Muscle layer of colon (tissue), 2 donors: ENCODE measurements around the gene CYP4F12.
A peak's percentile ranks its signal among the peaks of the same experiment; 100 is the strongest.

ENCODE experiments used
- H3K27ac ChIP-seq: one replicate; pipeline ENCODE4 v1.7.0; 2013; ENCODE audit warnings: low read depth, mild to moderate bottlenecking, low read length, moderate library complexity
- H3K27me3 ChIP-seq, 2 donors: one replicate each; pipeline ENCODE4 v1.7.0; 2013; ENCODE audit warnings: low read length in 2 of 2, mild to moderate bottlenecking in 2 of 2; ENCODE audit not compliant: insufficient read depth in 2 of 2, control insufficient read depth in 1 of 2
- H3K36me3 ChIP-seq: one replicate; pipeline ENCODE4 v1.7.0; 2013; ENCODE audit warnings: mild to moderate bottlenecking, low read length; ENCODE audit not compliant: insufficient read depth
- H3K4me1 ChIP-seq: one replicate; pipeline ENCODE4 v1.7.0; 2013; ENCODE audit warnings: mild to moderate bottlenecking, low read length; ENCODE audit not compliant: insufficient read depth
- H3K4me3 ChIP-seq, 2 donors: one replicate each; pipeline ENCODE4 v1.7.0; 2013; ENCODE audit warnings: low read length in 2 of 2, low read depth in 1 of 2, mild to moderate bottlenecking in 1 of 2, moderate library complexity in 1 of 2
- H3K9ac ChIP-seq: one replicate; pipeline ENCODE4 v1.7.0; 2013; ENCODE audit warnings: low read length
- H3K9me3 ChIP-seq: one replicate; pipeline ENCODE4 v1.7.0; 2013; ENCODE audit warnings: mild to moderate bottlenecking, low read length
- donor health status: abdominal sarcoma.
- donor health status: Adenocarcinoma of cecum.

CYP4F12 gene

DNA sequence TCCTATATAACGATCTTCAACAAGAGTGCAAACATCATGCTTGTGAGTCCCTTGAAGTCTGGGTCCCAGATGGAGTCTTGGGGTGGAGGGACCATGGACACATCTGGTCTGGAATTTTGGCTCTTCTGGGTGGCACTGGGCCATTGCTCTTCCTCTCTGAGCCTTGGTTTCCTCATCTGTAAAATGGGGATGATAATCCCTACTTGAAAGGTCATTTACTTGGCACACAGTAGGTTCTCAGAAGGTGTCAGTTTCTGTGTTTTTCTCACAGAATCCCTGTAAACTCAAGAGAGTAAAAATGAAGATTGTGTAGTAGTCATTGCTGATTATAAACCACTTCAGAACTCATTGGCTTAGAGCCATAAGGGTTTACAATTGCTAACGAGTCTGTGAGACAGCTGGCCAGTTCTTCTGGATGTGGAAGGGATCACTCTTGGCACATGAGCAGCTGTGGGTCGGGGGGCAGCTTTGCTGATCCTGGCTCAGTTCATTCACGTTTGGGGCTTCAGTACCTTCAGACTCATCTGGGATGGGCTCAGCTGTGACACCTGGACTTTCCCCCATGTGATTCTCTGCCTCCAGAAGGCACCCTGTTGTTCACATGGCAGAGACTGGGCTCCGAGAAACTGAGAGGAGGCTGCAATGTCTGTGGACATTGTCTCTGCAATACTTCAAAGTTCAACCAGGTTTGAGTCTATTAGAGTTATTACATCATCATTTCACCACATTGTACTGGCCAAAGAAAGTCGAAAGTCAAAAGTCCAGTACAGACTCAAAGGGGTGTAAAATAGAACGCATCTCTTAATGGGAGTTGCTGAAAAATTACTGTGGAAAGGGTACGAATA, 7.8 kb downstream of the CYP4F12 start:
- no peaks in the 10 kb centered on the region for H3K27me3 ChIP-seq
- H3K27ac ChIP-seq: no peak overlapping the region
- no peaks in the 10 kb centered on the region for H3K4me1 ChIP-seq
- peaks cover 58% of the 10 kb centered on the region for H3K36me3 ChIP-seq
- H3K9me3 ChIP-seq: no peaks in the 10 kb centered on the region
- no peak overlapping the region for H3K9ac ChIP-seq
- no peak overlapping the region for H3K4me3 ChIP-seq

DNA sequence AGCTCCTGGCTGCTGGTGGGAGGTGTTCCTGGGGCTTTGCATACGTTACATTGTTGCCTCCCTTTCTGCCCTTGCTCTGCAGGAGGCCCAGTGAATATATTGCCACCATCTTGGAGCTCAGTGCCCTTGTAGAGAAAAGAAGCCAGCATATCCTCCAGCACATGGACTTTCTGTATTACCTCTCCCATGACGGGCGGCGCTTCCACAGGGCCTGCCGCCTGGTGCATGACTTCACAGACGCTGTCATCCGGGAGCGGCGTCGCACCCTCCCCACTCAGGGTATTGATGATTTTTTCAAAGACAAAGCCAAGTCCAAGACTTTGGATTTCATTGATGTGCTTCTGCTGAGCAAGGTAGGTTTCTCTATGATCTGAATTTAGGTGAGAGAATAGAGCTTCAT, 10.5 kb downstream of the CYP4F12 start:
- Histone ChIP-seq H3K9me3 (peaks cover 6% of the 10 kb centered on the region), H3K9ac (no peak overlapping the region), H3K4me3 (no peak overlapping the region), H3K36me3 (peaks cover 59% of the 10 kb centered on the region), H3K27me3 (no peaks in the 10 kb centered on the region), H3K27ac (no peak overlapping the region), H3K4me1 (no peaks in the 10 kb centered on the region)

DNA sequence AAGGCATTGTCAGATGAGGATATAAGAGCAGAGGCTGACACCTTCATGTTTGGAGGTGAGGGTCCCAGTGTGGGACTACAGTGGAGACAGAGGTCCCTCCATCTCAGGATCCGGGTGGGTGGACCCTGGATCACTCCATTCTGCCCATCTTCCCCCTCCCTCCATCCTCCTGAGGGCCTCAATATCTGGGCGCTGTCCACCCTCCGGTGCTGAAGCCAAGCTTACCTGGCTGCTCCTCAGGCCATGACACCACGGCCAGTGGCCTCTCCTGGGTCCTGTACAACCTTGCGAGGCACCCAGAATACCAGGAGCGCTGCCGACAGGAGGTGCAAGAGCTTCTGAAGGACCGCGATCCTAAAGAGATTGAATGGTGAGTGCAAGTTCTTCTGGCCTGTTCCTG, 11.9 kb downstream of the CYP4F12 start:
- Histone ChIP-seq H3K36me3 (peaks cover 45% of the 10 kb centered on the region), H3K9ac (no peak overlapping the region), H3K4me3 (no peak overlapping the region), H3K27me3 (no peaks in the 10 kb centered on the region), H3K4me1 (no peaks in the 10 kb centered on the region), H3K9me3 (peaks cover 6% of the 10 kb centered on the region), H3K27ac (no peak overlapping the region)

DNA sequence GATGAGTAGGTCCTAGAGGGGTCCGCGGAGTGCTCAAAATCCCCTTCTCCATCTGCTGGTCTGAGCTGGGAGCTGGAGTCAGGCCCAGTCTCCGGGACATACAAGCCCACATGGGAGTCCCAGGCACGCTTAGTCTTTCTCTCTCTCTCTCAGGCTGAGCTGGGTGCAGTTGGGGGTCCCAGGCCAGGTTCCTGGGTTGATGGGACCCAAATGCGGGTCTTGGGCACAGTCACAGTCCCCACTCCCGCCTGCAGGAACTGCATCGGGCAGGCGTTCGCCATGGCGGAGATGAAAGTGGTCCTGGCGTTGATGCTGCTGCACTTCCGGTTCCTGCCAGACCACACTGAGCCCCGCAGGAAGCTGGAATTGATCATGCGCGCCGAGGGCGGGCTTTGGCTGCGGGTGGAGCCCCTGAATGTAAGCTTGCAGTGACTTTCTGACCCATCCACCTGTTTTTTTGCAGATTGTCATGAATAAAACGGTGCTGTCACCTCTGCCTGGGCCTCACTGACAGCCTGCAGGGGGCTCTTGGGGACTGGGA, 23.8 kb downstream of the CYP4F12 start:
- no peak overlapping the region for H3K4me3 ChIP-seq
- no peak overlapping the region for H3K27ac ChIP-seq
- peaks cover under 1% of the 10 kb centered on the region for H3K4me1 ChIP-seq
- H3K27me3 ChIP-seq: no peaks in the 10 kb centered on the region
- H3K9me3 ChIP-seq: no peaks in the 10 kb centered on the region
- H3K9ac ChIP-seq: no peak overlapping the region
- H3K36me3 ChIP-seq: peaks cover 5% of the 10 kb centered on the region

DNA sequence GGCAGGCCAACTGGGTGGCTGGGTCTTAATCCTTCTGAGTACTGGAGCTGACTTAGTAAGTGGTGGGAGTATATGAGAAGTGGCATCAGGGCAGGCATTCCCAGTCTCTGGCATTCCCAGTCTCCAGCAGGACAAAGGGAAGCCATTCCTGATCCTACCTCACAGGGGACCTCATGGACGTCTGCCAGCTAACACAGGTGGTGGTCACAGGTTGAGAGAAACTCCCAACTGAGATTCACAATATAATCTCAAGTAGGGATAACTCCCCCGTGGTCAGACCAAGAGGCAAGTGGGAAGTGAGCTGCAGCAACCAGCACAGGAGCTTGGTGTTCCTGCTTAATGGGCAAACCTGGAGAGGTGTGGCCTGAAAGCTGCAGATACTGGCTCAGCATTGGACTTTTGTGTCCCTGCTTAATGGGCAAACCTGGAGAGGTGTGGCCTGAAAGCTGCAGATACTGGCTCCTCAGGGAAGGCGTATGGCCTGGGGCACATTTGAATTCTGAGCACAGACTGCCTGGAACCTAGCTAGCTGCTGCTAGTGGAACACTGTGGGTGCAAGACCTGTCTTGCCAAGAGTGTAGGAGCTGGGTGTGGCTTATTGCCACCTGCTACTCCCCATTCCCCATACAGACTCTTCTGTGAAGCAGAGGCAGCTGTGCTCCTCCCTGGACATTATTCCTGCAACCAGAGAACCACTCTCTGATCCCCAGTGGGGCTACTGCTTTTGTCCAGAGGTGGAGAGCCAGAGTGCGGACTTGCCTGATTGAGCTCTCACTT, 29.1 kb downstream of the CYP4F12 start:
- Histone ChIP-seq H3K36me3 (peaks cover 2% of the 10 kb centered on the region), H3K27me3 (no peaks in the 10 kb centered on the region), H3K9me3 (no peaks in the 10 kb centered on the region), H3K27ac (no peak overlapping the region), H3K9ac (no peak overlapping the region), H3K4me1 (peaks cover 17% of the 10 kb centered on the region), H3K4me3 (no peak overlapping the region)

DNA sequence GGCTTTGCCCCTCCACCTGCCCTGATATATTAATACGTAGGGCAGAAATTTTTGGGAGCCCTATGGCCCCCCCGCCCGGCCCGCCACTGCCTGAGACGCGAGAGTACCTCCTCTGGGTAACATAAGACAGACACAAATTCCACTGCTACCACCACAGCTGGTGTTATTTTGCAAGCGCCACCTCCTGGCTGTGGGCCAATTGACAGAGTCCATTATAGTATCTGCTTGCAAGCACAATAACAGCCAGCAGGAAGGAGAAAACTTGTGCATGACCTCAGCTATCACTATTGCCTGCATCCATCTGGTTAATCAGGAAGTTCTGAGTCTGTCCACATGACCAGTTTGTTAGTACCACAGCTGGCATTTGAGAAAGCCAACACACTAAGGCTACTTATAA, 29.6 kb downstream of the CYP4F12 start:
- no peaks in the 10 kb centered on the region for H3K36me3 ChIP-seq
- no peaks in the 10 kb centered on the region for H3K27me3 ChIP-seq
- peak overlapping the region in 1 of 2 donors; percentile 41 for H3K4me3 ChIP-seq
- H3K9me3 ChIP-seq: no peaks in the 10 kb centered on the region
- H3K4me1 ChIP-seq: peaks cover 17% of the 10 kb centered on the region
- H3K9ac ChIP-seq: no peak overlapping the region
- H3K27ac ChIP-seq: no peak overlapping the region

DNA sequence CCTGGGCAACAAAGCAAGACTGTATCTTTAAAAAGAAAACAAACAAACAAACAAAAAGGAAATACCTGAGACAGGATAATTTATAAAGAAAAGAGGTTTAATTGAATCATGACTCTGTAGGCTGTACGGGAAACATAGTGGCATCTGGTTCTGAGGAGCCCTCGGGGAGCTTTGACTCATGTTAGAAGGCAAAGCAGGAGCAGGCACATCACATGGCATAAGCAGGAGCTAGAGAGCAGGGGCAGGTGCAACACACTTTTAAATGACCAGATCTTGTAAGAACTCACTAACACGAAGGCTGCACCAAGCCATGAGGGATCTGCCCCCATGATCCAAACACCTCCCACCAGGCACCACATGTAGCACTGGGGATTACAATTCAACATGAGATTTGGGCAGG, 41.8 kb downstream of the CYP4F12 start:
- Histone ChIP-seq H3K27me3 (peaks cover 0 to 6% of the 10 kb centered on the region in 2 donors), H3K27ac (no peak overlapping the region), H3K9ac (no peak overlapping the region), H3K9me3 (no peaks in the 10 kb centered on the region), H3K4me3 (no peak overlapping the region), H3K36me3 (no peaks in the 10 kb centered on the region), H3K4me1 (no peaks in the 10 kb centered on the region)

DNA sequence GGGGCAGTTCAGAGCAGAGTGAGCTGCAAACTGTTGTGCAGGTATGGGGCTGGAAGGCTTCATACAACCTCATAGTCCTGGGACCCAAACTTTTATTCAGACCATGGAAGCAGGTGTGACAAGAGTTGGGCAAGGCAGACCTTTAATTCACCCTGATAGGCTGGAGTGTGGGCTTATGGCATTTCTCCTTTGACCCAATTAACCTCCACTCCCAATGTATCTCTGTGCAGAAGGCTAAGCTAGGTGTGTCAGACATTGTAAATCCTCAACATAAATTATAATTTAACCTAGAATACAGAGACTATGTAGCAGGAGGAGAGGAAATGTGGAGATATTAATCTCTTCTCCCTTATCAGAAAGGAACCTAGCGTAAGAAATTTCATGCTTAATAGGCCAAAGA, 42.8 kb downstream of the CYP4F12 start:
- H3K4me3 ChIP-seq: no peak overlapping the region
- H3K9me3 ChIP-seq: no peaks in the 10 kb centered on the region
- no peaks in the 10 kb centered on the region for H3K36me3 ChIP-seq
- H3K27ac ChIP-seq: no peak overlapping the region
- H3K27me3 ChIP-seq: peaks cover 0 to 6% of the 10 kb centered on the region in 2 donors
- no peak overlapping the region for H3K9ac ChIP-seq
- H3K4me1 ChIP-seq: no peaks in the 10 kb centered on the region

DNA sequence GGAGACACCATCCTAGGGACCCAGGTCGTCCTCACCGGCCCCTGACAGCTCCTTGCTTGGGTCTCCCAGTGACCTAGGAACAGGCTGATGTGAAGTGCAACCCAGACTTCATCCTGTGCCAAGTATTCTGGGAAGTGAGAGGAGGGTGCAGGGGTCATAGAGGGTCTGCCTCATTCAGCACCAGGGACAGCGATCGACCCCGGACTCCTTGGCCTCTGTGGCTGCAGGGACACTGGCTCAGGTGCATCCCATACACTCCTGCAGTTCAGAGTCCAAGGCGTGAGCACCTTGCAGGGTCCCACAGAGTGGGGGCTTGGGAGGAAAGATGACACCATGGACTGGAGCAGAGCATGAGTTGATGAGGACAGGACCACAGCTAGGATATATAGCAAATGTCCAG, 44.9 kb downstream of the CYP4F12 start:
- Histone ChIP-seq H3K27ac (no peak overlapping the region), H3K36me3 (no peaks in the 10 kb centered on the region), H3K27me3 (peaks cover 0 to 6% of the 10 kb centered on the region in 2 donors), H3K9ac (no peak overlapping the region), H3K4me1 (no peaks in the 10 kb centered on the region), H3K4me3 (no peak overlapping the region), H3K9me3 (no peaks in the 10 kb centered on the region)

DNA sequence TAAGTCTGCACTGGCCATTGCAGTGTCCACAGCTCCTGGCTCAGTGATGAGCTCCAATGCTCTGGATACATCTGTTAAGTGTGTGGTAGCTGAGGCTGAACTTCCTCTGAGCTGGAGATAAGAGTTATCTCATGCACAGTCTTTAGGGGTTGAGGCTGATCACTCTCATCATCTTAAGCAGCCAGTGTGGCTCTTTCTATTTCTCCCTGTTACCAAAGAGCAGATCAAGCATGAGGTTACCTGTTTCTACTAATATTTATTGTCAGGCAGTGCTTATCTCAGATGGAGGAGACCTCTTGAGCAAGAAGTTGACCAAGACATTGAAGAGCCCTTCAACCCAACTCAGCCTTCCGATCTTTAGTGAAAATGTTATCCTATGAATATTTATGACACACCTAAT, 48.4 kb downstream of the CYP4F12 start:
- no peaks in the 10 kb centered on the region for H3K36me3 ChIP-seq
- no peaks in the 10 kb centered on the region for H3K4me1 ChIP-seq
- H3K9me3 ChIP-seq: no peaks in the 10 kb centered on the region
- no peak overlapping the region for H3K27ac ChIP-seq
- peaks cover 5 to 11% of the 10 kb centered on the region in 2 donors for H3K27me3 ChIP-seq
- no peak overlapping the region for H3K9ac ChIP-seq
- H3K4me3 ChIP-seq: no peak overlapping the region

DNA sequence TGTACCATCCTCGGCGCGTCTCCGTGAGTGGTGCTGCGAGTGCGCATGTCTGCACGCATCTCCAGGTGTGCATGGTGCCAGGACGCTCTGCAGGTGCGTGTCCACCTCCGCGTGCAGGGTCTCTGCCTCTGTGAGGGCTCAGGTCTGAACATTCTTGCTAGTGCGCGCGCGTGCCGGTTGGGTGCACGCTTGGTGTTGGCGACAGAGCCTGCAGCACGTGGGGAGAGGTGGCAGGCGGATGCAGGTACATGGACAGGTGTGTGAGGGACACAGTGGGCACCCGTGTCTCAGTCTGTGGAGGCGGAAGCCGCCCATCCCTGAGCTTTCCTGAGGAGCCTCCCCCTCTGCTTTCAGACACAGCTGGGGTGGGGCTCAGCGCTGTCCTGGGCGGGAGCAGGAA, 50.1 kb downstream of the CYP4F12 start:
- H3K27me3 ChIP-seq: peaks cover 5 to 11% of the 10 kb centered on the region in 2 donors
- H3K9ac ChIP-seq: no peak overlapping the region
- H3K27ac ChIP-seq: no peak overlapping the region
- H3K9me3 ChIP-seq: no peaks in the 10 kb centered on the region
- H3K36me3 ChIP-seq: no peaks in the 10 kb centered on the region
- no peak overlapping the region for H3K4me3 ChIP-seq
- no peaks in the 10 kb centered on the region for H3K4me1 ChIP-seq
